ENCODE measurements around the gene NDUFV1.

GRCh38 chr11:67601098-67601497 is 5.6 kb upstream of the NDUFV1 start:
- no peak for TF ChIP-seq ZNF302 (CRISPR knock-in tag; IDR thresholded peaks at IDR 0.05)
- no peak for TF ChIP-seq HEYL (CRISPR knock-in tag; IDR thresholded peaks at IDR 0.05)
